ENCODE results near the gene SRSF5. TPM values are rescaled to one million over a fixed set of nuclear protein-coding genes. Genes with fewer than 3 reads are reported as not detected.
A peak's percentile ranks its signal among the peaks of the same experiment; 100 is the strongest.

SRSF5 gene
- total and polyA plus RNA-seq, 2 of the 13 experiments (the other 11 are each of a cell fraction or from before 2014, with no cell fraction given): 189 to 277 TPM

DNA sequence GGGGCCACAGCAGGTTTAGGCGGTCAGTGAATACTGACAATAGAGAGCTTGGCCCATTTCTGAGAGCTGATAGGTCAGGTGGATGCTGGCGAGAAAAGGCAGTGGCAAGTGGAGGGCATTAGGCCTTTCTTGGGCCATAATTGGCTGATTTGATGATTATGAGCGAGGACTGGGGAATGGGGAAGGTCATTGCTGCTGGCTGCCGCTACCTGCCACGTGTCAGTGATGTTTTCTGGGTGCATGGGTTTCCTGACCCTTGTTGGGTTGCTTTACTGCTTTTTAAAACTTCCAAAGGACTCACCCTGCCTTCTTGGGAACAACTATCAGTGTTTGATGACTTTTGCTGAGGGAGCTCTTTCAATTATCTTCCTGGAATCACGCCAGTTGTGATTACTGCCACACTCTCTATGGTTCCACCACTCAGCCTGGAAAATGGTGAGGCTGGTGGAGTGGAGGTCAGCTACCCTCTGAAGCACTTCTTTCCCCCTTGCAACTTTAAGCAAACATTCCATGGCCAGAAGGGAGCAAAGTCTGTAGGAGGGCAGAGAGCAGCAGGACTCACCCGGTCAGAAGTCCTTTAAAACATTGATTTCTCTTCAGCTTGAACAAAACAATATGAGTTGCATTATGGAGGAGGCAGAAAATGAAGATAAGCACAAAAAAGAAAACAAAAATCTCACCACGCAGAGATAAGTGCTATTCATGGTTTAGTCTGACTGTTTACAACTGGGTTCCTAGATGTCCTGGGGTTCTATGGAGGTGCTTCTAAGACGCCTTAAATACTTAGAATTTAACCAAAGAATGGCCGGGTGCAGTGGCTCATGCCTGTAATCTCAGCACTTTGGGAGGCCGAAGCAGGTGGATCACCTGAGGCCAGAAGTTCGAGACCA lies 42.2 kb downstream of the SRSF5 start (continued):
- TF ChIP-seq NFAT5 (CRISPR knock-in tag; IDR thresholded peaks at IDR 0.05): no peak
- TF ChIP-seq PREB (CRISPR knock-in tag; IDR thresholded peaks at IDR 0.05): no peak
- no peak for TF ChIP-seq ATAD3A (CRISPR knock-in tag; IDR thresholded peaks at IDR 0.05)
- TF ChIP-seq, protein P1, sequence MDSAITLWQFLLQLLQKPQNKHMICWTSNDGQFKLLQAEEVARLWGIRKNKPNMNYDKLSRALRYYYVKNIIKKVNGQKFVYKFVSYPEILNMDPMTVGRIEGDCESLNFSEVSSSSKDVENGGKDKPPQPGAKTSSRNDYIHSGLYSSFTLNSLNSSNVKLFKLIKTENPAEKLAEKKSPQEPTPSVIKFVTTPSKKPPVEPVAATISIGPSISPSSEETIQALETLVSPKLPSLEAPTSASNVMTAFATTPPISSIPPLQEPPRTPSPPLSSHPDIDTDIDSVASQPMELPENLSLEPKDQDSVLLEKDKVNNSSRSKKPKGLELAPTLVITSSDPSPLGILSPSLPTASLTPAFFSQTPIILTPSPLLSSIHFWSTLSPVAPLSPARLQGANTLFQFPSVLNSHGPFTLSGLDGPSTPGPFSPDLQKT (CRISPR knock-in tag; IDR thresholded peaks at IDR 0.05; ENCODE audit: borderline replicate concordance): no peak
- TF ChIP-seq ZNF430 (CRISPR knock-in tag; IDR thresholded peaks at IDR 0.05): peak; percentile 46; the same call in 1 of the 2 replicates
- TF ChIP-seq, protein P2, sequence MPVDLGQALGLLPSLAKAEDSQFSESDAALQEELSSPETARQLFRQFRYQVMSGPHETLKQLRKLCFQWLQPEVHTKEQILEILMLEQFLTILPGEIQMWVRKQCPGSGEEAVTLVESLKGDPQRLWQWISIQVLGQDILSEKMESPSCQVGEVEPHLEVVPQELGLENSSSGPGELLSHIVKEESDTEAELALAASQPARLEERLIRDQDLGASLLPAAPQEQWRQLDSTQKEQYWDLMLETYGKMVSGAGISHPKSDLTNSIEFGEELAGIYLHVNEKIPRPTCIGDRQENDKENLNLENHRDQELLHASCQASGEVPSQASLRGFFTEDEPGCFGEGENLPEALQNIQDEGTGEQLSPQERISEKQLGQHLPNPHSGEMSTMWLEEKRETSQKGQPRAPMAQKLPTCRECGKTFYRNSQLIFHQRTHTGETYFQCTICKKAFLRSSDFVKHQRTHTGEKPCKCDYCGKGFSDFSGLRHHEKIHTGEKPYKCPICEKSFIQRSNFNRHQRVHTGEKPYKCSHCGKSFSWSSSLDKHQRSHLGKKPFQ (CRISPR knock-in tag; IDR thresholded peaks at IDR 0.05; ENCODE audit: insufficient replicate concordance): no peak
- TF ChIP-seq, protein P3, sequence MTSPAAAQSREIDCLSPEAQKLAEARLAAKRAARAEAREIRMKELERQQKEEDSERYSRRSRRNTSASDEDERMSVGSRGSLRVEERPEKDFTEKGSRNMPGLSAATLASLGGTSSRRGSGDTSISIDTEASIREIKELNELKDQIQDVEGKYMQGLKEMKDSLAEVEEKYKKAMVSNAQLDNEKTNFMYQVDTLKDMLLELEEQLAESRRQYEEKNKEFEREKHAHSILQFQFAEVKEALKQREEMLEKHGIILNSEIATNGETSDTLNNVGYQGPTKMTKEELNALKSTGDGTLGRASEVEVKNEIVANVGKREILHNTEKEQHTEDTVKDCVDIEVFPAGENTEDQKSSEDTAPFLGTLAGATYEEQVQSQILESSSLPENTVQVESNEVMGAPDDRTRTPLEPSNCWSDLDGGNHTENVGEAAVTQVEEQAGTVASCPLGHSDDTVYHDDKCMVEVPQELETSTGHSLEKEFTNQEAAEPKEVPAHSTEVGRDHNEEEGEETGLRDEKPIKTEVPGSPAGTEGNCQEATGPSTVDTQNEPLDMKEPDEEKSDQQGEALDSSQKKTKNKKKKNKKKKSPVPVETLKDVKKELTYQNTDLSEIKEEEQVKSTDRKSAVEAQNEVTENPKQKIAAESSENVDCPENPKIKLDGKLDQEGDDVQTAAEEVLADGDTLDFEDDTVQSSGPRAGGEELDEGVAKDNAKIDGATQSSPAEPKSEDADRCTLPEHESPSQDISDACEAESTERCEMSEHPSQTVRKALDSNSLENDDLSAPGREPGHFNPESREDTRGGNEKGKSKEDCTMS (CRISPR knock-in tag; conservative IDR thresholded peaks at IDR 0.05): no peak
- no peak for TF ChIP-seq ETS1 (CRISPR knock-in tag; IDR thresholded peaks at IDR 0.05)
- no peak for TF ChIP-seq SNAI1 (CRISPR knock-in tag; IDR thresholded peaks at IDR 0.05; ENCODE audit: borderline replicate concordance)
- TF ChIP-seq, protein P4, sequence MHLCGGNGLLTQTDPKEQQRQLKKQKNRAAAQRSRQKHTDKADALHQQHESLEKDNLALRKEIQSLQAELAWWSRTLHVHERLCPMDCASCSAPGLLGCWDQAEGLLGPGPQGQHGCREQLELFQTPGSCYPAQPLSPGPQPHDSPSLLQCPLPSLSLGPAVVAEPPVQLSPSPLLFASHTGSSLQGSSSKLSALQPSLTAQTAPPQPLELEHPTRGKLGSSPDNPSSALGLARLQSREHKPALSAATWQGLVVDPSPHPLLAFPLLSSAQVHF (CRISPR knock-in tag; IDR thresholded peaks at IDR 0.05): no peak
- TF ChIP-seq ZNF841 (CRISPR knock-in tag; IDR thresholded peaks at IDR 0.05; ENCODE audit: borderline replicate concordance): no peak
- peak; percentile 88; the same call in 1 of the 2 replicates for TF ChIP-seq FOXJ3 (CRISPR knock-in tag; IDR thresholded peaks at IDR 0.05; ENCODE audit: borderline replicate concordance)
- no peak for TF ChIP-seq TAF1 (CRISPR knock-in tag; IDR thresholded peaks at IDR 0.05)

Measured in HepG2 (cell line).